Activated T-cell treated with anti-CD3 and anti-CD28 coated beads, Interleukin-2, amount 50 U/mL, for 72 hours (primary cell): Measurements from ENCODE around the gene NGB. TPM values are rescaled to one million over a fixed set of nuclear protein-coding genes. Genes with fewer than 3 reads are reported as not detected.

Experiments used
- total RNA-seq, 2 donors: library from RNA; stranded (reverse); gene quantifications; one replicate each; pipeline ENCODE4 v1.2.3, GENCODE V29; 2022

NGB gene
- total RNA-seq, 2 donors from 2014 or later = not detected

Other genes starting within 250 kb of the NGB start
- 10 to 100 TPM; 55.6 to 58.0 TPM for gene IRF2BPL, start 242.5 kb downstream of the NGB start, total RNA-seq
- gene CIPC, start 172.9 kb downstream of the NGB start, total RNA-seq = 1 to 10 TPM; 5.1 to 6.4 TPM
- not detected for gene ZDHHC22, start 129.4 kb downstream of the NGB start, total RNA-seq
- gene TMEM63C, start 89.4 kb downstream of the NGB start, total RNA-seq = 1 to 10 TPM; 1.9 to 2.1 TPM
- 10 to 100 TPM; 14.7 to 18.1 TPM for gene POMT2, start 49.7 kb upstream of the NGB start, total RNA-seq
- gene GSTZ1, start 49.8 kb upstream of the NGB start, total RNA-seq = 10 to 100 TPM; 27.0 to 33.2 TPM
- gene TMED8, start 105.9 kb upstream of the NGB start, total RNA-seq = 10 to 100 TPM; 27.5 to 36.1 TPM
- under 1 TPM; 0.19 to 0.76 TPM for gene SAMD15, start 106.2 kb upstream of the NGB start, total RNA-seq
- 1 to 10 TPM; 1.2 to 1.7 TPM for gene NOXRED1, start 152.3 kb upstream of the NGB start, total RNA-seq
- 10 to 100 TPM; 18.9 to 25.5 TPM for gene VIPAS39, start 186.4 kb upstream of the NGB start, total RNA-seq
- gene AHSA1, start 186.9 kb upstream of the NGB start, total RNA-seq = 100 to 1,000 TPM in 1 of 2 donors, 10 to 100 TPM in 1; 79.1 to 101 TPM
- not detected for gene ISM2, start 227.6 kb upstream of the NGB start, total RNA-seq